ENCODE measurements around the gene CHMP1B. TPM values are rescaled to one million over a fixed set of nuclear protein-coding genes. Genes with fewer than 3 reads are reported as not detected.
A peak's percentile ranks its signal among the peaks of the same experiment; 100 is the strongest.
"Not testable (repeated sequence)": the region's sequence is repeated elsewhere in the genome, so short reads cannot be mapped to it uniquely, and the experiment has no call there.

CHMP1B gene
- total RNA-seq, 4 donors from 2014 or later, result 39.0 to 82.1 (median 62.2) TPM

GRCh38 chr18:11887328-11888128 is 36.3 kb downstream of the CHMP1B start:
- 47 to 68% methylated on average over 5 to 8 of the region's 8 CpGs for WGBS, 2 donors (ENCODE audit: low coverage in 1 of 2)
- in situ Hi-C loops (cut with MboI; ENCODE audit: low pct_ligation_motif_present in 1 of 4, low pct_unique_long_range_greater_than_20kb in 1 of 4, low sequenced_read_pairs in 3 of 4), result no loop called here
- TF ChIP-seq, protein P1, sequence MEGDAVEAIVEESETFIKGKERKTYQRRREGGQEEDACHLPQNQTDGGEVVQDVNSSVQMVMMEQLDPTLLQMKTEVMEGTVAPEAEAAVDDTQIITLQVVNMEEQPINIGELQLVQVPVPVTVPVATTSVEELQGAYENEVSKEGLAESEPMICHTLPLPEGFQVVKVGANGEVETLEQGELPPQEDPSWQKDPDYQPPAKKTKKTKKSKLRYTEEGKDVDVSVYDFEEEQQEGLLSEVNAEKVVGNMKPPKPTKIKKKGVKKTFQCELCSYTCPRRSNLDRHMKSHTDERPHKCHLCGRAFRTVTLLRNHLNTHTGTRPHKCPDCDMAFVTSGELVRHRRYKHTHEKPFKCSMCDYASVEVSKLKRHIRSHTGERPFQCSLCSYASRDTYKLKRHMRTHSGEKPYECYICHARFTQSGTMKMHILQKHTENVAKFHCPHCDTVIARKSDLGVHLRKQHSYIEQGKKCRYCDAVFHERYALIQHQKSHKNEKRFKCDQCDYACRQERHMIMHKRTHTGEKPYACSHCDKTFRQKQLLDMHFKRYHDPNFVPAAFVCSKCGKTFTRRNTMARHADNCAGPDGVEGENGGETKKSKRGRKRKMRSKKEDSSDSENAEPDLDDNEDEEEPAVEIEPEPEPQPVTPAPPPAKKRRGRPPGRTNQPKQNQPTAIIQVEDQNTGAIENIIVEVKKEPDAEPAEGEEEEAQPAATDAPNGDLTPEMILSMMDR (IDR thresholded peaks at IDR 0.05), result no peak
- TF ChIP-seq POLR2AphosphoS5 (IDR thresholded peaks at IDR 0.05), result peak in 1 of 3 donors; percentile 52
- Histone ChIP-seq H3K27ac (peak overlapping the region; percentile 34 to 67 (median 60)), H3K4me1 (peaks cover 0 to 23% (median 11%) of the 10 kb centered on the region in 4 donors), H3K9me3 (no peaks in the 10 kb centered on the region), H3K36me3 (peaks cover 0 to 48% (median 11%) of the 10 kb centered on the region in 4 donors), H3K27me3 (no peaks in the 10 kb centered on the region), H3K4me3 (no peak overlapping the region)
- intact Hi-C loops (cut with DNase I; ENCODE audit: low total_unique reads), result no loop called here
- DNase-seq, result peak; percentile 39

DNA sequence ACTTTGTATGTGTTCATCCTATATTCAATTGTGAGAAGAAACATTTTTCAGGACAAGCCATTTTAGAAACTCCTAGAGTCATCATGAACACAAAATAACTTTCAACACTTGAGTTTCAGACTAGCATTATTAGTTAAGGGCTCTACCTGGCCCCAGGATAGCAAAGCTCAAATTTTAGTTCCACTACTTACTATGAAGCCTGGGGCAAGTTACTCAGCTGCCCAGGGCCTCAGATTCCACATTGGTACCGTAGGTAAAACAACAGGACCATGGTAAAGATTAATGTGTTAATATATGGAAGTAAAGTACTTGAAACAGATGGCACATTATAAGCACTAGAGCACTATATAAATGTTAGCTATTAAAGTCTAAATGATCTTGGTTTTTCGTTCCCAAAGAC is 37.5 kb downstream of the CHMP1B start:
- H3K27me3 ChIP-seq, result no peaks in the 10 kb centered on the region
- peaks cover 0 to 53% (median 11%) of the 10 kb centered on the region in 4 donors for H3K36me3 ChIP-seq
- no peak for DNase-seq
- H3K4me3 ChIP-seq, result no peak overlapping the region
- H3K9me3 ChIP-seq, result no peaks in the 10 kb centered on the region
- TF ChIP-seq POLR2A (IDR thresholded peaks at IDR 0.05) (no peak), POLR2AphosphoS5 (IDR thresholded peaks at IDR 0.05) (no peak)
- TF ChIP-seq, protein P1 (IDR thresholded peaks at IDR 0.05), result no peak
- in situ Hi-C loops (cut with MboI; ENCODE audit: low pct_ligation_motif_present in 1 of 4, low pct_unique_long_range_greater_than_20kb in 1 of 4, low sequenced_read_pairs in 3 of 4) (no loop called here), intact Hi-C loops (cut with DNase I; ENCODE audit: low total_unique reads) (no loop called here)
- WGBS, 2 donors (ENCODE audit: low coverage in 1 of 2), result 89 to 100% methylated on average over 2 of the region's 2 CpGs
- peaks cover 0 to 23% (median 11%) of the 10 kb centered on the region in 4 donors for H3K4me1 ChIP-seq
- no peak overlapping the region for H3K27ac ChIP-seq

- in situ Hi-C loops (cut with MboI; ENCODE audit: low pct_ligation_motif_present in 1 of 4, low pct_unique_long_range_greater_than_20kb in 1 of 4, low sequenced_read_pairs in 3 of 4), result no loop called here
- Histone ChIP-seq H3K4me3 (no peak overlapping the region), H3K4me1 (peaks cover 0 to 23% (median 11%) of the 10 kb centered on the region in 4 donors), H3K27ac (no peak overlapping the region), H3K36me3 (peaks cover 0 to 50% (median 11%) of the 10 kb centered on the region in 4 donors), H3K27me3 (no peaks in the 10 kb centered on the region), H3K9me3 (no peaks in the 10 kb centered on the region)
- intact Hi-C loops (cut with DNase I; ENCODE audit: low total_unique reads), result no loop called here
- TF ChIP-seq EP300 (IDR thresholded peaks at IDR 0.05; ENCODE audit: low read depth) (no peak), POLR2A (IDR thresholded peaks at IDR 0.05) (no peak), POLR2AphosphoS5 (IDR thresholded peaks at IDR 0.05) (no peak)
- TF ChIP-seq, protein P1 (IDR thresholded peaks at IDR 0.05), result no peak
- no peak for DNase-seq
- WGBS, 2 donors (ENCODE audit: low coverage in 1 of 2), result 82 to 95% methylated on average over 5 of the region's 5 CpGs
Observed at GRCh38 chr18:11889284-11889683, 38.1 kb downstream of the CHMP1B start.

- in situ Hi-C loops (cut with MboI; ENCODE audit: low pct_ligation_motif_present in 1 of 4, low pct_unique_long_range_greater_than_20kb in 1 of 4, low sequenced_read_pairs in 3 of 4), result no loop called here
Observed at GRCh38 chr18:11891737-11892136, 40.5 kb downstream of the CHMP1B start.

DNA sequence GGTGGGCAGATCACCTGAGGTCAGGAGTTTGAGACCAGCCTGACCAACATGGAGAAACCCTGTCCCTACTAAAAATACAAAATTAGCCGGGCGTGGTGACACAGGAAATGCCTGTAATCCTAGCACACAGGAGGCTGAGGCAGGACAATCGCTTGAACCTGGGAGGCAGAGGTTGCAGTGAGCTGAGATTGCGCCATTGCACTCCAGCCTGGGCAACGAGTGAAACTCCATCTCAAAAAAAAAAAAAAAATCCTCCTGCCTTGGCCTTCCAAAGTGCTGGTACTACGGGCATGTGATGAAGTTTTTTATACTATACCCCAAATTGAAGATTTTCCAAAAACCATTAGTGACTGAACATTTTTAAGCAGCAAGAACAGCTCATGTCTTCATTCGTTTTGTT is 41.2 kb downstream of the CHMP1B start:
- H3K27me3 ChIP-seq; H3K4me1 ChIP-seq; H3K9me3 ChIP-seq; H3K4me3 ChIP-seq; in situ Hi-C loops (cut with MboI; ENCODE audit: low pct_ligation_motif_present in 1 of 4, low pct_unique_long_range_greater_than_20kb in 1 of 4, low sequenced_read_pairs in 3 of 4); H3K27ac ChIP-seq; intact Hi-C loops (cut with DNase I; ENCODE audit: low total_unique reads); DNase-seq: not testable (repeated sequence)
- WGBS, 2 donors (ENCODE audit: low coverage in 1 of 2), result 90% methylated on average over 4 to 7 of the region's 7 CpGs
- H3K36me3 ChIP-seq, result peaks cover 0 to 46% (median 16%) of the 10 kb centered on the region in 4 donors

More at GRCh38 chr18:11891737-11892136, 40.5 kb downstream of the CHMP1B start:
- Histone ChIP-seq H3K4me3 (no peak overlapping the region), H3K4me1 (peaks cover 0 to 10% (median 6%) of the 10 kb centered on the region in 4 donors), H3K27me3 (no peaks in the 10 kb centered on the region), H3K36me3 (peaks cover 0 to 48% (median 17%) of the 10 kb centered on the region in 4 donors), H3K9me3 (no peaks in the 10 kb centered on the region), H3K27ac (no peak overlapping the region)
- WGBS, 2 donors (ENCODE audit: low coverage in 1 of 2), result 96 to 100% methylated on average over 1 to 9 of the region's 9 CpGs
- intact Hi-C loops (cut with DNase I; ENCODE audit: low total_unique reads), result no loop called here
- TF ChIP-seq POLR2AphosphoS5 (IDR thresholded peaks at IDR 0.05) (no peak), POLR2A (IDR thresholded peaks at IDR 0.05) (no peak), EP300 (IDR thresholded peaks at IDR 0.05; ENCODE audit: low read depth) (no peak)
- TF ChIP-seq, protein P1 (IDR thresholded peaks at IDR 0.05), result no peak
- DNase-seq, result no peak
